HG03159 (cell line): ENCODE measurements around the gene LHFPL2.

Experiments
- ATAC-seq: cut with Tn5 transposase; IDR thresholded peaks from one replicate; pipeline ENCODE4 v1.9.1; 2021; ENCODE audit warnings: mild to moderate bottlenecking, moderate library complexity; ENCODE audit not compliant: unreplicated experiment

The LHFPL2 gene

GRCh38 chr5:78550891-78551290, 97.7 kb downstream of the LHFPL2 start:
- ATAC-seq: no peak

- ATAC-seq: no peak
Observed at GRCh38 chr5:78549043-78549442, 99.5 kb downstream of the LHFPL2 start.

GRCh38 chr5:78547731-78548615, 100.6 kb downstream of the LHFPL2 start:
- ATAC-seq: no peak

- no peak for ATAC-seq
Observed at GRCh38 chr5:78547183-78547582, 101.4 kb downstream of the LHFPL2 start.

GRCh38 chr5:78546276-78546996, 102.1 kb downstream of the LHFPL2 start:
- no peak for ATAC-seq

GRCh38 chr5:78545406-78545805, 103.2 kb downstream of the LHFPL2 start:
- ATAC-seq: no peak

GRCh38 chr5:78544561-78545201, 103.9 kb downstream of the LHFPL2 start:
- no peak for ATAC-seq

- no peak for ATAC-seq
Observed at GRCh38 chr5:78543916-78544315, 104.7 kb downstream of the LHFPL2 start.

GRCh38 chr5:78543292-78543691, 105.3 kb downstream of the LHFPL2 start:
- ATAC-seq: no peak

GRCh38 chr5:78542321-78542840, 106.2 kb downstream of the LHFPL2 start:
- no peak for ATAC-seq

GRCh38 chr5:78541086-78541654, 107.4 kb downstream of the LHFPL2 start:
- ATAC-seq: no peak

GRCh38 chr5:78540335-78541085, 108.1 kb downstream of the LHFPL2 start:
- no peak for ATAC-seq

GRCh38 chr5:78538240-78538850, 110.2 kb downstream of the LHFPL2 start:
- ATAC-seq: no peak

GRCh38 chr5:78537821-78538220, 110.8 kb downstream of the LHFPL2 start:
- no peak for ATAC-seq

GRCh38 chr5:78537411-78537810, 111.2 kb downstream of the LHFPL2 start:
- ATAC-seq: no peak

GRCh38 chr5:78536661-78537196, 111.8 kb downstream of the LHFPL2 start:
- no peak for ATAC-seq

- ATAC-seq: no peak
Observed at GRCh38 chr5:78534905-78535200, 113.7 kb downstream of the LHFPL2 start.

GRCh38 chr5:78534148-78534904, 114.2 kb downstream of the LHFPL2 start:
- no peak for ATAC-seq

- ATAC-seq: no peak
Observed at GRCh38 chr5:78533356-78533755, 115.2 kb downstream of the LHFPL2 start.
